Endothelial cell of umbilical vein (primary cell): ENCODE measurements around the gene AHI1. TPM values are rescaled to one million over a fixed set of nuclear protein-coding genes. Genes with fewer than 3 reads are reported as not detected.

ENCODE experiments used
- BruUV-seq: library from RNA; stranded (reverse); fragments of 400-500 nt; replicated peaks from 2 replicates; lab custom pipeline; 2021; lab: Mats Ljungman, UMichigan
- CTCF ChIA-PET: fragments of 300-600, 350-600 bp; sonication (Branson Sonifier 250); formaldehyde crosslinking; loops from one replicate; lab custom pipeline; 2021; ENCODE audit warnings: antibody characterized with exemption, inconsistent platforms; lab: Charles Lee
- POLR2A ChIA-PET: fragments of 300-600, 350-600 bp; sonication (Branson Sonifier 250); formaldehyde crosslinking; loops from one replicate; lab custom pipeline; 2021; ENCODE audit warnings: antibody characterized with exemption, inconsistent platforms; lab: Charles Lee
- DNase-seq: peaks from one replicate; pipeline ENCODE4 v3.0.0-alpha.2; 2011; ENCODE audit warnings: low read depth, low spot score
- FAIRE-seq: peaks from 2 replicates; lab custom pipeline; 2011; peaks lifted over from hg19 to GRCh38; lab: Jason Lieb, UNC
- H2AFZ ChIP-seq: 2 replicates; pipeline ENCODE4 v1.6.0; 2012; ENCODE audit warnings: low read depth, low read length, control low read depth, inconsistent platforms
- H3K27ac ChIP-seq: 2 replicates; pipeline ENCODE4 v1.5.1; 2011; ENCODE audit warnings: low read depth, mild to moderate bottlenecking, control low read depth, low read length, moderate library complexity; ENCODE audit not compliant: insufficient read depth
- H3K27me3 ChIP-seq, 2 experiments: 2 replicates each; pipeline versions ENCODE4 v1.6.0 to v1.6.1; 2011; ENCODE audit warnings: low read length in 2 of 2, mixed read lengths in 1 of 2; ENCODE audit not compliant: control insufficient read depth in 2 of 2, insufficient read depth in 2 of 2
- H3K36me3 ChIP-seq, 2 experiments: 2 replicates in 1 of 2; 3 replicates in 1 of 2; pipeline ENCODE4 v1.5.1; 2011; ENCODE audit warnings: low read length in 2 of 2, mild to moderate bottlenecking in 1 of 2, moderate library complexity in 1 of 2; ENCODE audit not compliant: control insufficient read depth in 2 of 2, insufficient read depth in 2 of 2; ENCODE audit errors: extremely low read depth in 1 of 2
- H3K4me1 ChIP-seq: 3 replicates; pipeline ENCODE4 v1.5.1; 2011; ENCODE audit warnings: mild to moderate bottlenecking, low read length; ENCODE audit not compliant: control insufficient read depth, insufficient read depth; ENCODE audit errors: extremely low read depth
- H3K4me2 ChIP-seq: 2 replicates; pipeline ENCODE4 v1.6.1; 2011; ENCODE audit warnings: low read length, control low read depth, mixed read lengths; ENCODE audit not compliant: insufficient read depth
- H3K4me3 ChIP-seq, 3 experiments: fragments of 200-600 bp in 1 of 3; sonication (generic), shearing (Covaris generic) in 1 of 3; replicated peaks in 1 of 3; 2 replicates each; pipeline ENCODE4 v1.5.1; 2011 to 2016; ENCODE audit warnings: control low read depth in 3 of 3, low read length in 3 of 3, mild to moderate bottlenecking in 2 of 3, inconsistent platforms in 1 of 3, low read depth in 1 of 3, moderate library complexity in 1 of 3; ENCODE audit not compliant: insufficient read depth in 1 of 3
- H3K79me2 ChIP-seq: 2 replicates; pipeline ENCODE4 v1.6.0; 2012; ENCODE audit warnings: low read length, inconsistent platforms; ENCODE audit not compliant: control insufficient read depth, insufficient read depth
- H3K9ac ChIP-seq: replicated peaks from 2 replicates; pipeline ENCODE3; 2011; ENCODE audit warnings: low read length, control low read depth; ENCODE audit not compliant: insufficient read depth; ENCODE audit errors: extremely low read depth
- H3K9me1 ChIP-seq: replicated peaks from 3 replicates; pipeline ENCODE4 v1.6.0; 2011; ENCODE audit warnings: mild to moderate bottlenecking, low read length; ENCODE audit not compliant: control insufficient read depth, insufficient read depth; ENCODE audit errors: extremely low read depth
- H3K9me3 ChIP-seq: replicated peaks from 2 replicates; pipeline ENCODE4 v1.5.1; 2012; ENCODE audit warnings: low read length, inconsistent platforms; ENCODE audit not compliant: control insufficient read depth, insufficient read depth
- H4K20me1 ChIP-seq: replicated peaks from 2 replicates; pipeline ENCODE3; 2011; ENCODE audit warnings: mild to moderate bottlenecking, low read length; ENCODE audit not compliant: control insufficient read depth, insufficient read depth; ENCODE audit errors: extremely low read depth
- CTCF ChIP-seq, 2 donors: IDR thresholded peaks; 1 replicate in 1 of 2; 2 replicates in 1 of 2; pipeline ENCODE4 v1.5.1; 2011; ENCODE audit warnings: low read length in 2 of 2, mild to moderate bottlenecking in 2 of 2, moderate library complexity in 2 of 2, control low read depth in 1 of 2, inconsistent platforms in 1 of 2, low read depth in 1 of 2; ENCODE audit not compliant: insufficient read depth in 1 of 2; ENCODE audit errors: extremely low read depth in 1 of 2
- EZH2 ChIP-seq: IDR thresholded peaks from 2 replicates; pipeline ENCODE4 v1.6.1; 2012; ENCODE audit warnings: borderline replicate concordance, low read depth, mild to moderate bottlenecking, moderate library complexity, low read length, inconsistent platforms; ENCODE audit not compliant: severe bottlenecking
- FOS ChIP-seq: IDR thresholded peaks from 2 replicates; pipeline ENCODE4 v1.6.1; 2011; ENCODE audit warnings: mild to moderate bottlenecking, low read length, moderate library complexity, borderline replicate concordance; ENCODE audit not compliant: insufficient read depth
- GATA2 ChIP-seq: IDR thresholded peaks from 2 replicates; pipeline ENCODE4 v1.7.0; 2011; ENCODE audit warnings: low read depth, mild to moderate bottlenecking, moderate library complexity, mixed read lengths, low read length; ENCODE audit not compliant: insufficient read length, insufficient read depth
- JUN ChIP-seq: IDR thresholded peaks from 2 replicates; pipeline ENCODE4 v1.6.1; 2011; ENCODE audit warnings: borderline replicate concordance, low read depth; ENCODE audit not compliant: insufficient read length, insufficient read depth
- MAX ChIP-seq: IDR thresholded peaks from 2 replicates; pipeline ENCODE4 v1.6.1; 2011; ENCODE audit not compliant: insufficient read depth, insufficient read length
- MYC ChIP-seq: IDR thresholded peaks from one replicate; pipeline ENCODE4 v1.6.1; 2011; ENCODE audit warnings: mild to moderate bottlenecking, low read depth, low read length
- POLR2A ChIP-seq: IDR thresholded peaks from 2 replicates; pipeline ENCODE4 v1.6.1; 2012; ENCODE audit warnings: low read depth, mild to moderate bottlenecking, control low read depth, low read length
- POLR2AphosphoS5 ChIP-seq: IDR thresholded peaks from 2 replicates; pipeline ENCODE4 v1.6.1; 2012; ENCODE audit warnings: low read depth, mild to moderate bottlenecking, control low read depth, low read length, moderate library complexity; ENCODE audit not compliant: insufficient read depth
- dilution Hi-C: fragments of 300-500 bp; cut with MboI; formaldehyde crosslinking; loops from one replicate; pipeline ENCODE4 v1.15.0; 2019; ENCODE audit warnings: low sequenced_read_pairs; ENCODE audit not compliant: extremely low pct_ligation_motif_present
- intact Hi-C: fragments of 100-400 bp; cut with micrococcal nuclease; formaldehyde crosslinking; loops from one replicate; pipeline ENCODE4 v1.10.0; 2022
- polyA plus RNA-seq, 4 experiments: library from polyadenylated mRNA; depleted of rRNA in 3 of 4; stranded (reverse) in 3 of 4; unstranded in 1 of 4; fragments of >200 nt; gene quantifications; 2 replicates each; pipeline versions ENCODE4 v1.2.1 to v1.2.3, GENCODE V29; 2011 to 2012; ENCODE audit warnings: missing spikeins in 1 of 4
- total RNA-seq: library from RNA; stranded (reverse); gene quantifications from 2 replicates; pipeline ENCODE4 v1.2.3, GENCODE V29; 2021

AHI1 gene
- total and polyA plus RNA-seq, 2 donors (not counting 3 experiments of a cell fraction or from before 2014, with no cell fraction given), result 5.1 to 20.7 TPM

GRCh38 chr6:135306740-135307420 lies 190.7 kb downstream of the AHI1 start:
- FAIRE-seq (no peak), DNase-seq (no peak)
- dilution Hi-C loops (no loop called here), intact Hi-C loops (no loop called here)
- Histone ChIP-seq H3K27ac (no peak overlapping the region), H3K9me1 (no peaks in the 10 kb centered on the region), H4K20me1 (no peaks in the 10 kb centered on the region), H3K4me3 (no peak overlapping the region), H3K9me3 (no peaks in the 10 kb centered on the region), H3K79me2 (no peaks in the 10 kb centered on the region), H3K4me1 (no peaks in the 10 kb centered on the region), H3K9ac (no peak overlapping the region), H3K36me3 (no peaks in the 10 kb centered on the region), H3K4me2 (no peak overlapping the region), H2AFZ (no peak overlapping the region), H3K27me3 (no peaks in the 10 kb centered on the region)
- ChIA-PET POLR2A (no interaction called here), CTCF (no interaction called here)
- TF ChIP-seq FOS (no peak), CTCF (IDR thresholded peaks at IDR 0.05; ENCODE audit: extremely low read depth in 1 of 2, insufficient read depth in 1 of 2, low read depth in 1 of 2, low read length in 2 of 2) (no peak), JUN (no peak), MYC (no peak), POLR2A (no peak), EZH2 (no peak), GATA2 (no peak), POLR2AphosphoS5 (no peak), MAX (no peak)
- no TSS peak for BruUV-seq
